Effector memory CD4-positive, alpha-beta T cell (primary cell): Measurements from ENCODE around the gene COMMD1.

ENCODE experiments used
- DNase-seq, 3 donors: peaks; one replicate each; pipeline ENCODE4 v3.0.0-alpha.2; 2020
- H3K27ac ChIP-seq: 2 replicates; pipeline ENCODE4 v1.7.0; 2013; ENCODE audit warnings: mild to moderate bottlenecking, low read length, moderate library complexity; ENCODE audit not compliant: insufficient read depth, poor library complexity, severe bottlenecking
- H3K27me3 ChIP-seq: replicated peaks from 2 replicates; pipeline ENCODE4 v1.7.0; 2013; ENCODE audit warnings: mild to moderate bottlenecking, low read length; ENCODE audit not compliant: insufficient read depth, control insufficient read depth, poor library complexity, severe bottlenecking
- H3K36me3 ChIP-seq: 2 replicates; pipeline ENCODE4 v1.7.0; 2013; ENCODE audit warnings: mild to moderate bottlenecking, low read length, moderate library complexity; ENCODE audit not compliant: control insufficient read depth, insufficient read depth
- H3K4me1 ChIP-seq: 2 replicates; pipeline ENCODE4 v1.7.0; 2013; ENCODE audit warnings: low read length, mild to moderate bottlenecking; ENCODE audit not compliant: control insufficient read depth, insufficient read depth, poor library complexity, severe bottlenecking
- H3K4me3 ChIP-seq: 2 replicates; pipeline ENCODE4 v1.7.0; 2013; ENCODE audit warnings: low read length, low read depth, mild to moderate bottlenecking; ENCODE audit not compliant: insufficient read depth, poor library complexity, severe bottlenecking
- H3K9me3 ChIP-seq: 2 replicates; pipeline ENCODE4 v1.7.0; 2013; ENCODE audit warnings: mild to moderate bottlenecking, low read length, moderate library complexity; ENCODE audit not compliant: control insufficient read depth

Gene COMMD1

GRCh38 chr2:62099050-62099449 lies 193.6 kb downstream of the COMMD1 start:
- H3K27me3 ChIP-seq = no peaks in the 10 kb centered on the region
- H3K36me3 ChIP-seq = no peaks in the 10 kb centered on the region
- no peak overlapping the region for H3K27ac ChIP-seq
- no peak overlapping the region for H3K4me3 ChIP-seq
- no peaks in the 10 kb centered on the region for H3K4me1 ChIP-seq
- no peak for DNase-seq
- H3K9me3 ChIP-seq = no peaks in the 10 kb centered on the region

- Histone ChIP-seq H3K4me3 (no peak overlapping the region), H3K27me3 (no peaks in the 10 kb centered on the region), H3K27ac (no peak overlapping the region), H3K36me3 (no peaks in the 10 kb centered on the region), H3K9me3 (no peaks in the 10 kb centered on the region), H3K4me1 (no peaks in the 10 kb centered on the region)
- DNase-seq = no peak
Observed at GRCh38 chr2:62099523-62100175, 194.2 kb downstream of the COMMD1 start.

- Histone ChIP-seq H3K9me3 (no peaks in the 10 kb centered on the region), H3K27me3 (no peaks in the 10 kb centered on the region), H3K27ac (no peak overlapping the region), H3K4me1 (no peaks in the 10 kb centered on the region), H3K36me3 (no peaks in the 10 kb centered on the region), H3K4me3 (no peak overlapping the region)
- DNase-seq = no peak
Observed at GRCh38 chr2:62101886-62102285, 196.4 kb downstream of the COMMD1 start.

GRCh38 chr2:62102402-62102920 lies 197.0 kb downstream of the COMMD1 start:
- Histone ChIP-seq H3K9me3 (no peaks in the 10 kb centered on the region), H3K4me3 (no peak overlapping the region), H3K36me3 (no peaks in the 10 kb centered on the region), H3K4me1 (no peaks in the 10 kb centered on the region), H3K27ac (no peak overlapping the region), H3K27me3 (no peaks in the 10 kb centered on the region)
- no peak for DNase-seq

DNA sequence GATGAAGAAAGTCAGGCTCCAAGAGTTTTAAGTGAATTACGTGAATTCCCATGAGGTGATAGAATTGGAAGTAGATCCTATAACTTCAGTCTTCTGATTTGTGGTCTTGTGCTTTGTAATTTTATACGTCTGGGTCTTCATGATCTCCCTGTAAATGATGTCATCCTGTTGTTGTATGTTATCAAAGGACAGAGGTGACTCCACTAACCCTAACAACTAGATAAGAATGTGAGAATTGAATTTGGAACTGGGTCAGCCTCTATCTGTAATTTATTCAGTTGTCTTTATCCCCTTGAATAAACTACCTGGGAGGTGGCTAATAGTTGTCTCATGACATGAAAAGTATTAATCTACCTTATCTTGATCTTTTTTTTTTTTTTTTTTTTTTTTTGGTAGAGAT lies 204.1 kb downstream of the COMMD1 start:
- Histone ChIP-seq H3K9me3 (no peaks in the 10 kb centered on the region), H3K27ac (no peak overlapping the region), H3K27me3 (no peaks in the 10 kb centered on the region), H3K36me3 (no peaks in the 10 kb centered on the region), H3K4me1 (no peaks in the 10 kb centered on the region), H3K4me3 (no peak overlapping the region)
- no peak for DNase-seq

DNA sequence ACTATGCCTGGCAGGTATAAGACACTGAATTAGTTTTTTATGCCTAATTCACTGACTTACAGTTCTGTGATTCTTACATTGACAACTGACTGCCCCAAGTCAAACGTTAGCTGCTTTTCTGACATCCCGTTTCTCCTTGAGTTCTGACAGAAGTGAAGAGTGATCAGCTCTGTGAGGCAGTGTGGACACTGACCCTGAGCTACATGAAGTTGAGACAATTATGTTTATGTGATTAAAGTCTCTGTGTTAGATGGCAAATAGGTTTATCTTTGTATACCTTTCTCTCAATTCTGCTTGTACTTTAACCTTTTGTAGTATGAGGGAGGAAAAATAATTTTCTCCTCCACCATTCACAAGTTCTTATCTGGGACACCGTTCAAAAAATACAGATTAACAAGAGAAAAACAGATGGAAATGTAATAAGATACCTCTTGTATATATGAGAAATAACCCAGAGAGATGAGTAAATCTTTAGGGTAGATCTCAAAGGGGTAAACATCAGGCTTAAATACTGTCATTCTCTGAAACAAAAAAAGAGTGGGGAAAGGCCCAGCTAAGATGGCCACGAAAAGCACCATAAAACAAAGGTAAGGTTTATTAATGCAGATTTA lies 205.0 kb downstream of the COMMD1 start:
- Histone ChIP-seq H3K4me3 (no peak overlapping the region), H3K27ac (no peak overlapping the region), H3K4me1 (no peaks in the 10 kb centered on the region), H3K9me3 (no peaks in the 10 kb centered on the region), H3K27me3 (no peaks in the 10 kb centered on the region), H3K36me3 (no peaks in the 10 kb centered on the region)
- no peak for DNase-seq

GRCh38 chr2:62112179-62112578 lies 206.7 kb downstream of the COMMD1 start:
- no peak for DNase-seq
- H3K9me3 ChIP-seq = no peaks in the 10 kb centered on the region
- no peaks in the 10 kb centered on the region for H3K36me3 ChIP-seq
- no peak overlapping the region for H3K27ac ChIP-seq
- no peak overlapping the region for H3K4me3 ChIP-seq
- no peaks in the 10 kb centered on the region for H3K27me3 ChIP-seq
- no peaks in the 10 kb centered on the region for H3K4me1 ChIP-seq

GRCh38 chr2:62114564-62114963 lies 209.1 kb downstream of the COMMD1 start:
- no peak for DNase-seq
- H3K4me3 ChIP-seq = no peak overlapping the region
- no peaks in the 10 kb centered on the region for H3K9me3 ChIP-seq
- H3K27ac ChIP-seq = no peak overlapping the region
- no peaks in the 10 kb centered on the region for H3K4me1 ChIP-seq
- H3K36me3 ChIP-seq = no peaks in the 10 kb centered on the region
- H3K27me3 ChIP-seq = no peaks in the 10 kb centered on the region

DNA sequence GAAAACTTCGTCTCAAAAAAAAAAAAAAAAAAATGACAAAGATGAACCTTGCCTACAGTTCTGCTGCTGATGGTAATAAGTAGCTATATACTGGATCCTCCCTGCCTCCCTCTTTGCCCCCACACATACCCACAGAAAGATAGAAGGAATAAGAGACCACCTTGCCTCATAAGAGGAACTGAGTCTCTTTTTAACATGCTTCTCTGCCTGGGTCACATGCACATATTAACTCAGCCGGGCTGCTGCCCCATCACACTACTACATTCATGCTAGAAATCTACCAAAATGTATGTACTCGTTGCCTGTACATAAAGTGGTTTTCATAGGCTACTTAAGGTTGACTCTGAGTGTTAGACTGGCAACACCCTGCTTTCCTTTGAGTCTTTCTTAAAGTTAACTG lies 211.5 kb downstream of the COMMD1 start:
- H3K4me1 ChIP-seq = no peaks in the 10 kb centered on the region
- no peak overlapping the region for H3K27ac ChIP-seq
- no peak for DNase-seq
- no peaks in the 10 kb centered on the region for H3K27me3 ChIP-seq
- no peak overlapping the region for H3K4me3 ChIP-seq
- no peaks in the 10 kb centered on the region for H3K36me3 ChIP-seq
- no peaks in the 10 kb centered on the region for H3K9me3 ChIP-seq

DNA sequence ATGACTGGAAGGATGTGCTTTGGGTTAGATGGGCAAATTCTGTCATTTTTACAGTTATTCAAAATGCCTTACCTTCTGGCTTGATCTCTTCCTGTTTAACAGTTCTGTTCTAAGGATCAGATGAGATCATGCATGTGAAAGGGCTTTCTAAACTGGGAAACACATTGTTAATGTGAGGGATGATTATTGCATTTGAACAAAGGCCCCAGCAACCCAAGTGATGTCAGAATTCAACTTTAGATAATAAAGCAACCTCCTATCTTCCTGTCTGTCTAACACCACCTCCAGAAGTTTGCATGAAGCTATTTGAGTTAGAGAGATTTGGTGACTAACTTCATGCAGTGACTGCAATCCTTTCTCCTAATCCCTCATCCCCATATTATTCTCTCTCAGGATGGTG lies 212.7 kb downstream of the COMMD1 start:
- Histone ChIP-seq H3K9me3 (no peaks in the 10 kb centered on the region), H3K36me3 (no peaks in the 10 kb centered on the region), H3K4me3 (no peak overlapping the region), H3K27me3 (no peaks in the 10 kb centered on the region), H3K27ac (no peak overlapping the region), H3K4me1 (no peaks in the 10 kb centered on the region)
- DNase-seq = no peak
